Fibroblast of skin of scalp (primary cell): Measurements from ENCODE around the gene FSCN2.

Experiments used
- DNase-seq: peaks from one replicate; pipeline ENCODE4 v3.0.0-alpha.2; 2013

FSCN2 gene

DNA sequence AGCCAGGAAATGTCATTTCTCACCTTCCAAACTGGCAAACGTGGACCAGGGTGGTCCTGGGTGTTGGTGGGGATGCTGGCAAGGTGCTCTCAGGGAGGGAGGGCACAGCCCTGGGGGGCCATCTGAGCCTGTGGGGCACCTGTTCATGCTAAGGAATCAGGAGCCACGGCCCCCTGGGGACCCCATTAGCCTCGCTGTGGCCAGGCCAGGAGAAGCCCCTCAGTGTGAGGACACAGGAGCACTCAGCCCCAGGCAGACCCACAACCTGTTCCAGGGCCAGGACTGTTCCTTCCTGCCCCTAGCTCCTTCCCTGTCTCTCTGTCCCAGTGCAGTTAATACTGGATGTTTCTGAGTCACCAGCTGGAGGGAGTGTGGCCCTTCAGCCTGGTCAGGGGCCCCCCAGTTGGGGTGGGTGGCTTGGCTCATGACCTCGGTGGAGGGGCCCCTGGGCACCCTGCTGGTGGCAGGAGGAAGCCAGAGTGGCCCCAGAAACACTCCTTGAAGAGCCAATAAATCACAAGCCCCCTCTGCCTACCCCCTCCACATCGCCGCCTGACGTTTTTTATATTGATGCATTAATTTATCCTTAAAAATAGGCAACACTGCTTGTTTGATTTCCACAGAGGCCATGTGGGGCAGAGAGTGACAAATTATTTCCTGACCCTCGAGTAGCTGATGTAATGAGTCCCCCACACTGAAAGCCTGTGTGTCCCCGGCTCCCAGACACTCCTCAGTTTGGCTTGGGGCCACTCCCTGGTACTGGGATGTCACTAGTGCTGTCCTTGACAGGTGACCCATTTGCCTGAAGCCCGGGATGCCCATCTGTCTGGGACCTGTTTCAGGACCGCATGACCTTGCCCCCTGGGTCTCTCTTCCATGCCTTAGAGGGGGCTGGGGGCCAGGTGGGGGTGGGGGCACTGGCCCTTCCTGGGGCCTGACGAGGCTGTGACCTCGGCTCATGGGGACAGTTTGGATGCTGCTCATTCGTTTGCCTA lies 37.9 kb upstream of the FSCN2 start:
- DNase-seq: no peak

DNA sequence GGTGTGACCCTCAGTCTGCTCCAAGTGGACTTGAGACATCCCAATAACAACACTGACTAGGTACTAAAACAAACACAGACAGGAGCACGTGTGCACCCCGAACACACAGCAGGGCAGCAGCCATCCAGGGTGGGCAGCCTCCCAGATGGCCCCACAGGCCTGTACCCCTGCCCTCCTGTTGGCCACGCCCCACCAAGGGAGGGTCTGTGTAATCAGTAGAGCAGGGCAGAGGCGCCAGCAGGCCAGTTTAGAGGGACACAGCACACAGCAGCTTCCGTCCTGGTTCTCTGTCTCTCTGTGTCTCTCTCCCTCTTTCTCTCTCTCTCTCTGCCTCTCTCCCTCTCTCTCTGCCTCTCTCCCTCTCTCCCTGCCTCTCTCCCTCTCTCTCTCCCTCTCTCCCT lies 37.0 kb upstream of the FSCN2 start:
- no peak for DNase-seq

DNA sequence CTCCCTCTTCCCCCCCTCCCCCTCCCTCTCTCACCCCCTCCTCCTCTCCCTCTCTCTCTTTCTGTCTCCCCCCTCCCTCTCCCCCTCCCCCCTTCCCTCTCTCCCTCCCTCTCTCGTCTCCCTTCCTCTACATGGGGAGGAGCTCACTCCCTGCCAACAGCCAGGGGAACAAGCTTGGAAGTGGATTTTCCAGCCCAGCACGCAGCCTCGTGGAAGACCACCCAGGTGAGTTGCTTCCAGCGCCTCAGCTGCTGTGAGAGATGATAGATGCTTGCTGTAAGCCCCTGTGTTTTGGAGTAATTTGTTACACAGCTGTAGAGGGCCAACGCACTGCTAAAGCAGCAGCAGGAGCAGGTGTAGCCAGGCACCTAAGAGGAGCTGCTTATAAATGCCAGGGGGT lies 36.4 kb upstream of the FSCN2 start:
- no peak for DNase-seq

DNA sequence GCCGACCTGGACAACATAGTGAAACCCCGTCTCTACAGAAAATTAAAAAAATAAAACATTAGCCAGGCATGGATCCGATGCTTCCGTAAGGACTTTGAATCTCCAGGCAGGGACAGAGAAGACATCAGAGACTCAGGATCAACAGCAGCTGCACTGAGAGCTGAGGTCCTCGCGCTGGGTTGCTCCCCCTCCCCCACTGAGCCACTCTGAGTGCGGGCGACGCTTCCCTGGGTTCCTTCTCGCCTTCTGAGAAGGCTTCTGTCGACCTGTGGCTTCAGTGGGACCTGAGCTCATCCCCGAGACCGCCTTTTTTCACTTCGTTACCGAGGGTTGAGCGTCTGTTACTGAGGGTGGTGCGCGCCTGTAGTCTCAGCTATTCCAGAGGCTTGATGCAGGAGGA lies 36.0 kb upstream of the FSCN2 start:
- DNase-seq: no peak

DNA sequence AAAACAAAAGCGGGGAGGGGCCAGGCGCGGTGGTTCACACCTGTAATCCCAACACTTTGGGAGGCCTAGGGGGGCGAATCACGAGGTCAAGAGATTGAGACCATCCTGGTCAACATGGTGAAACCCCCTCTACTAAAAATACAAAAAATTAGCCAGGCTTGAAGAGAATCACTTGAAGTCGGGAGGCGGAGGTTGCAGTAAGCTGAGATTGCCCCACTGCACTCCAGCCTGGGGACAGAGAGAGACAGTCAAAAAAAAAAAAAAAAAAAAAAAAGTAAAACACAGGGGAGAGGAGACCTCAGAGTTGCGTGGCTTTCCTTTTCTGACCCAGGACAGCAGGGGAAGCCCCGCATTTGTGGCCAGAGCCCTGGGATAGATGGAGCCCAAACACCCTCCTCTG lies 35.5 kb upstream of the FSCN2 start:
- DNase-seq: no peak

DNA sequence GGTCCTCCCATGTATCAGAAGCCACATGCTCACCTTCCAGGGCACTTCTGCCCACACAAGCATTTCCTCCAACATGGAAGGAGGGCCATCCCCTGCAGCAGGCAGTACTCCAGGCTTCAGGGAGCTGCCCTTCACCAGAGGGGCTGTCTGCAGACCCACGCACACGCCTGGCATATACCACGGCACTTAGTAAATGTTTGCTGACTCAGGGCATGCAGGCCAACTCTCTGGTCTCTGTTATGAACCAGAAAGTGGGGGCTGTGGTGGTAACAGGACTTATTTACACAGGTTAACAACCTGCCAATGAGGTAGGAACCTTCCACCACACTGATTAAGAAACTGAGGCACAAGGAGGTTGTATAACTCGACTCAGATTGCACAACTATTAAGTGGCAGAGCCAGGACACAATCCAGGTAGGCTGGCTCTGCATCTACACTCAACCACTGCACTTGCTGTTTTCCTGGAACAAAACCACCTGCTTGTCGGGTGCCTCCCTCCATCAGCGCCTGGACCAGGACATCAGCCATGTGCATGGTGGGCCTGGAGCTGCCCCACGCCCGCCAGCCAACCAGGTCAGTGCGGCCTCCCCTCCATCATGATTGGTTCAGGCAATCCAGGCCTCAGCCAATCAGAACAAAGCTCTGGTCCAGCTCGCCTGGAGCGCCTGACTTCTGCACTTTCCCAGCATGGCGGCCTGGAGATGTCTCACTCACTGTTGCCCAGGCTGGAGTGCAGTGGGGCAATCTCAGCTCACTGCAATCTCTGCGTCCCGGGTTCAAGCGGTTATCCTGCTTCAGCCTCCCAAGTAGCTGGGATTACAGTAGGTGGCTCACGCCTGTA lies 34.8 kb upstream of the FSCN2 start:
- DNase-seq: no peak

DNA sequence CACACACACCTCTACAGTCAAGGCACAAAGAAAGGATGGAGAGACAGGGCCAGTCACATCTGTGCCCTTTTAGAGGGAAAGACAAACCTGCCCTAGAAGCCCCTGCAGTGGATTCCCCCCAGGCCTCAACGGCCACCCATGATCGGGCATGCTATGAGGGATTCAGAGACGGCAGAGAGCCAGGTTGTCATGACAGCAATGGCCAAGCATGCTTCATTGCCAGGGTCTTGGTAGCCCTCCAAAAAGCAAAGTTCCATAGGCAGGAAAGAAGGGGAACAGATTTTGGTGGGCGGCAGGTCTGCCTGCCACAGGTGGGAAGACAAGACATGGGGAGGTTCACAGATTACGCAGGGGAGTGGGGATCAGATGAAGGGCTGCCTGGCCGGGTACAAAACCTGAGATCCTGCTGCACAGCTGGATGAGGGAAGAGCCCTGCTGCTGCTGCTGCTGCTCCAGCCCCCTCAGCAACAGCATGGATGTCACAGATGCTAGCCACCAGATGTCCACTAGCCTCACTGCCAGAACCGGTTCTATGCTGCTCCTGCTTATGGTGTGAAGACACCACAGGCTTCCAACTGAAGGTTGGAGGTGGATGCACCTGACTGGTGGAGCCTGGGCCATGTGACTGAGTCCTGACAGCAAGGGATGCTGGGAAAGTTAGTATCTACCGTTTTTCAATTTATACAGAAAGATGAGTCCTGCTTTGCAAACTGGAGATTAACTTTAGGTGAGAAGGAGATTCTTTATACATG lies 33.4 kb upstream of the FSCN2 start:
- no peak for DNase-seq

DNA sequence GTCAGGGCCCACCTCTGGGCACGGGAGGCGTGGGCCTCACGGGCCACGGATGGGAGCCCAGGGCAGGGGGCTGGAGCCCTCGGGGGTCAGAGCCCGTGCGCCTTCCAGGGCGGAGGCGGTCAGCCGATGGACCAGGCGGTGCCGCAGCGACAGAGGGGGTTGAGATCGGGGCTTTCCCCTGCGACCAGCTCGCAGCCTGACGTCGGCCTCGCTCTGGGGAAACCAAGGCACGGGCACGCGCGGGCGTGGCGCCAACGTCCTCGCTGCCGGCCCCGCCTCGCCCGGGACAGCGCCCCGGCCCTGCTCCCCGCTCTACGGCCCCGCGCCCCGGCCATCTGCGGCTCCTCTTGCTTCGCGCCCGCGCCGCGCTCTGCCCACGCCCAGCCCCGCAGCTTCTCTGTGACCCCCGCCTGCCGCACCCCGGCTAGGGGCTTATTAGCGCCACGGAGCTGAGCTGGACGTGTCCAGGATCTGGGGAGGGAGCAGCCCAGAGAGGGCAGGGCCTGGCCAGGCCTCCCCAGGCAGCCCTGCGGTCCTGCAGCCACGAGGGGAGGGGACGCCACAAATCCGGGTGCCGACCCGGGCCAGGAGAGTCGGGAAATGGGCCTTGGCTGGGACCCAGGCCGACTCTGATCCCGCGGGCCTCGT lies 29.1 kb upstream of the FSCN2 start:
- no peak for DNase-seq

DNA sequence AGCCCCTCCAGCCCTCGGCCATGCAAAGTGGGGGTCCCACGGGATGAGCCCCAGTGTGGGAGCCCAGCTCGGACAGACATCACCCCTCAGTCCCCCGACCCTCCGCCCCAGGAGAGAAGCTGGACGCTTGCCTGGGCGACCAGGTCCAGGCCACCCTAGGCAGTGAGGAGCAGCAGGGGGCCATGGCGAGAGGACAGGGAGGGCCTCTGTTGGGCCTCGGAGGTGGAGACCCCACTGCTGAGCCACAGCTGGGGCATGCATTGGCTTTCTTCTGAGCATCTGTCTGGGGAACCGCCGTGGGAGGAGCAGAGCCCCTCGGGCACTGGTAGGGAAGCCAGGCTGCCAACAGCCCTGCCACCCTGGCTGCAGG lies 28.6 kb upstream of the FSCN2 start:
- DNase-seq: no peak

DNA sequence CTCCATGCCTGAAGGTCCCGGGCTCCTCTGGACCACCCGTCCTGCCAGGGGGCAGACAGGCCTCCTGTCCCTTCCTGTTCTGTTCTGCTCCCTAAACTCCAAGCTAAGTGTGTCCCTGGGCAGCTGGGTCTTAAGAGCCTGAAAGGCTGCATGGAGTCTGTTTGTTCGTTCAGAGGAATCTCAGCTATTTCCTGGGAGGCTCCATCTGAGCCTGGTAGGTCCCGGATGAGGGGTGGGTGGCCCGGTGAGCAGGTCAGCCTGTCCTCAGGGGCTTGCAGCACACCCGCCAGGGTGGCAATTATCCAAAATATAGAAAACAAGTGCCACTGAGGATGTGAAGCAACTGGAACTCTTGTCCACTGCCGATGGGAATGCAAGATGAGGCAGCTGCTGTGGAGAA lies 28.1 kb upstream of the FSCN2 start:
- DNase-seq: peak; percentile 44

DNA sequence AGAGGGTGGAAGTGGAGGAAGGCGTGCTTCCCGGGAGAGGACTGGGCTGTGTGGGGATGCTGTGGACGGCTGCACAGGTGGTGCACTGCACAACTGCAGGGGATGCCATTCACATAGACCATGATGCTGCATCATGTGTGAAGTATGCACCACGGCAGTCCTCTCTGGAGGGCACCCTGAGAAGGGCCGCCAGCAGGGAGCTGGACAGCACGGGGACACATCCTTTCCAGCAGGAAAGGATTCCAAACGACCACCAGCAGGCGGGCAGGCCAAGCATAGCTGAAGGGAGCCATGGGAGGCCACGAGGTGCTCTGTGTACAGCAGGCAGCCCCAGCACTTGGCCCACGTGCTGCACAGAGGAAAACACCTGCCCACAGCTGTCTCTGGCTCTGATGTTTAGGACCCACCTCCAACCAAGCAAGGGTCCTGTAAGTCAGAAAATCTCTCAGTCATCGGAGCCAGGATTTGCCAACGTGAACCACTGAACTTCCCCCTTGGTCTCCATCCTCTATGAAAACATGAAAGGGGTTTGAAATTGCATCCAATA lies 25.6 kb upstream of the FSCN2 start:
- DNase-seq: no peak

DNA sequence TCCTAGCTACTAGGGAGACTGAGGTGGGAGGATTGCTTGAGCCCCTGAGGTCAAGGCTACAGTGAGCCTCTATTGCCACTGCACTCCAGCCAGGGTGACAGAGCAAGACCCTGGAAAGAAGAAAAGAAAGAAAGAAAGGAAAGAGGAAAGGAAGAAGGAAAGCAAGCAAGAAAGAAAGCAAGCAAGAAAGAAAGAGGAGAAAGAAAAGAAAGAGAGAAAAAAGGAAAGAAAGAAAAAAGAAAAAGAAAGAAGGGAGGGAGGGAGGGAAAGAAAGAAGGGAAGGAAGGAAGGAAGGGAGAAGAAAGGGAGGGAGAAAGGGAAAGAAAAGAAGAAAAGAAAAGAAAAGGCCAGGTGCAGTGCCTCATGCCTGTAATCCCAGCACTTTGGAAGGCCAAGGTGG lies 24.6 kb upstream of the FSCN2 start:
- no peak for DNase-seq

DNA sequence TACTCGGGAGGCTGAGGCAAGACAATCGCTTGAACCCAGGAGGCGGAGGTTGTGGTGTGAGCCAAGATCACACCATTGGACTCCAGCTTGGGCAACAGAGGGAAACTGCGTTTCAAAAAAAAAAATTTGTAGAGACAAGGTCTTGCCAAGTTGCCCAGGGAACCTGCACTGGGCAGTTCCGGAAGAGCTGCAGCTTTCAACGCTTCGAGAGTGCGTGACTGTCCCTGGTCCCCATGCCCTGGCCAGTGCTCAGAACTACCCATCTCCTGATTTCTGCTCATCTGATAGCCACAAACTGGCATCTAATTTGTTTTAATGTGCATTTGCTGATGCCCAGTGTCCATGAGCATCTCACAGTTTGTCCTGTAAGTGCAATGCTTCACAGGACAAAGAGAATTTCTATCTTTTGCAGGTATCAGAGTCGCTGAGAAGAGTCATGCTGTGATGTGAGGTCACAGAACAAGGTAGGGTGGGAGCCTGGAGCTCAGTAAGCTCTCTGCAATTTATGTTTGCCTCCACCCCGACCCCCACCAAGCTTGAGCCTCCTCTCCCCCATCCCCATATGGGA lies 19.5 kb upstream of the FSCN2 start:
- DNase-seq: peak; percentile 72

DNA sequence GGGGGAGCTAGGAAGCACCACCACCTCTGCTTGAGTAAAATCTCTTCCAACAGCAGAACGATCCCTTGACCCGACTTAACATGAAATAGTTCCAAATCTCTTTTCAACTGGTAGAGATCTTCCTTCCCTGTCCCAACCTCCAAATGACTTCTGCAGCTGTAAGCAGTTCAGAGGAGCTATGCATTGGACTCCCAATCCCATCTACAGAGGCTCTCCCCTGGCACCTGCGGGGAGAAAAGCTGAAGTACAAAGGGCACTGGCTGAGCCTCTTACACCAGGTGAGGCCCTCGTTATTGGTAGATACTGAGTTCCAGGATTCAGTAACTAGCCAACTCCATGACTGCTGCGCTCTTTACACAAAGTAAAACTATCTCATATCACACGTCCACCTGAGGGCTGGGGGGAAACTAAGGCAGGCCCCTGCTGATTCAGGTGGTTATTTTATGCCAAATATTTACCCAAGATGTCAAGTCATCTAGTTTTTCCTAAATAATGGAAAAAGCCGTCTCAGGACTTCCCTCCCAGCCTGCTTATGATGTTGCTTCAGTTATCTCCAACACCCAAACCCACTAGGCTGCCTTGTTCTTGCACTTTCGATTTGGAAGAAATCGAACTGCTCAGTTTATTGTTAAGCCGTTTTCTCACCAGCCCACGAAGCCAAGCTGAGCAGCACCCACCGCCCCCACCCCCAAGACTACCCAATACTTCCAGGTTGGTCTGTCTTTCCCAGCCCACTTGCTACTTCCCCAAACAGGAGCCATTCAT lies 18.8 kb upstream of the FSCN2 start:
- DNase-seq: no peak

DNA sequence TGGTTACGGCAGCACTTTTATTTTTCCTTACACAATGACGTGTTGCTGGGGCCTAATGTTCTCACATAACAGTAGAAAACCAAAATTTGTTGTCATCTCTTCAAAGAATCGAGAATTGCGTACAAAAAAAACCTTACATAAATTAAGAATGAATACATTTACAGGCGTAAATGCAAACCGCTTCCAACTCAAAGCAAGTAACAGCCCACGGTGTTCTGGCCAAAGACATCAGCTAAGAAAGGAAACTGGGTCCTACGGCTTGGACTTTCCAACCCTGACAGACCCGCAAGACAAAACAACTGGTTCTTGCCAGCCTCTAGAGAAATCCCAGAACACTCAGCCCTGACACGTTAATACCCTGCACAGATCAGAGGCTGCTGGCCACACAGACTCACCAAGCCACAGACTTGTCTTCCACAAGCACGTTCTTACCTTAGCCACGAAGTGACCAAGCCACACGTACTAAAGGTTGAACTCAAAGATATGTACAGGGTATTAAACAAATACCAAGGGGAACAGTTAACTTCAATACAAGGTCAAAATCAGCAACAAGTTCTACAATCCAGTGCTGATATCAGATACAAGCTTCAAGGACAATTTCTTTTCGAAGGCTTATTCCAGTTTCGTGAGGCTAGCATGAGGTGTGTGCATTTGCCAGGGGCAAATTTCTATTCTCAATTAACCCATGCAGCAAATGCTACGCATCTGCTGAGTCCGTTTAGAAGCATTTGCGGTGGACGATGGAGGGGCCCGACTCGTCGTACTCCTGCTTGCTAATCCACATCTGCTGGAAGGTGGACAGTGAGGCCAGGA lies 18.0 kb upstream of the FSCN2 start:
- DNase-seq: no peak

DNA sequence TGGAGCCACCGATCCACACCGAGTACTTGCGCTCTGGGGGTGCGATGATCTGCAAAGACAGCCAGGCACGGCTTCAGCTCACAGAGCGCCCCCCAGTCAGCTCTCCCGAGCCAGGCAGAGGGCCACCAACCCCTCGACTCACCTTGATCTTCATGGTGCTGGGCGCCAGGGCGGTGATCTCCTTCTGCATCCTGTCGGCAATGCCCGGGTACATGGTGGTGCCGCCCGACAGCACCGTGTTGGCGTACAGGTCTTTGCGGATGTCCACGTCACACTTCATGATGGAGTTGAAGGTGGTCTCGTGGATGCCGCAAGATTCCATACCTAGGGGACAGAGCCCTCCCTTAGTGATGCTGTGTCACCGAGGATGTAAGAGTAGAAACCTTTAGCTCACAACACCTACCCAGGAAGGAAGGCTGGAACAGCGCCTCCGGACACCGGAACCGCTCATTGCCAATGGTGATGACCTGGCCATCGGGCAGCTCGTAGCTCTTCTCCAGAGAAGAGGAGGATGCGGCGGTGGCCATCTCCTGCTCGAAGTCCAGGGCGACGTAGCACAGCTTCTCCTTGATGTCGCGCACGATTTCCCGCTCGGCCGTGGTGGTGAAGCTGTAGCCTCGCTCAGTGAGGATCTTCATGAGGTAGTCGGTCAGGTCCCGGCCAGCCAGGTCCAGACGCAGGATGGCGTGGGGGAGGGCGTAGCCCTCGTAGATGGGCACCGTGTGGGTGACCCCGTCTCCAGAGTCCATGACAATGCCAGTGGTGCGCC lies 17.2 kb upstream of the FSCN2 start:
- DNase-seq: no peak

DNA sequence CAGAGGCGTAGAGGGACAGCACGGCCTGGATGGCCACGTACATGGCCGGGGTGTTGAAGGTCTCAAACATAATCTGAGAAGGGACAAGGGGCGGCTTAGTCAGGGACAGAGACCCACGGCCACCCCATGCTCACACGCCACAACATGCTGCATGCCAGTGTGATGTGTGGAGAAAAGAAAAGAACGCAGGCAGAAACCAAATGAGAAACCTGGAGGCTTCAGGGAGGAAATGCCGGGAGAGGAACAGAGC lies 16.7 kb upstream of the FSCN2 start:
- DNase-seq: peak; percentile 53

DNA sequence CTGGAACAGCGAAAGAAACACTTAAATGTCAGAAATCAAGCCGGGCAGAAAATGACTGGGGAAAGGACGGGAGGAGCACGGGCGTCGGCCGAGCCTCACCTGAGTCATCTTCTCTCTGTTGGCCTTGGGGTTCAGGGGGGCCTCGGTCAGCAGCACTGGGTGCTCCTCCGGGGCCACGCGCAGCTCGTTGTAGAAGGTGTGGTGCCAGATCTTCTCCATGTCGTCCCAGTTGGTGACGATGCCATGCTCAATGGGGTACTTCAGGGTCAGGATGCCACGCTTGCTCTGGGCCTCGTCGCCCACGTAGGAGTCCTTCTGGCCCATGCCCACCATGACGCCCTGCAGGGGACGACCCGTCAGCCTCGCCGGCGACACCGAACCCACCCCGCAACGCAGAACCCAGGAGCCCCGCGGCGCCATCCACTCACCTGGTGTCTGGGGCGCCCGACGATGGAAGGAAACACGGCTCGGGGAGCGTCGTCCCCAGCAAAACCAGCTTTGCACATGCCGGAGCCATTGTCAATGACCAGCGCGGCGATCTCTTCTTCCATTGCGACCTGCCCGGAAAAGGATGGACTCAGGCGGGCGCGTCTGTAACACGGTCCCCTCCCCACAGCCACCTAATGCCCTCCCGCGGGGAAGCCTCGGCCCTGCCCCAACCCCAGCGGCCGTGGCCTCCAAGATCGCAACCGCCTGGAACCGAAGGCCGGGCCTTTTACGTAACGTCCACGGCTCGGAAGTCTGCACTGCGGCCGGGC lies 16.2 kb upstream of the FSCN2 start:
- peak; percentile 60 for DNase-seq
